Measurements from ENCODE around the gene STEAP1B. TPM values are rescaled to one million over a fixed set of nuclear protein-coding genes. Genes with fewer than 3 reads are reported as not detected.

The STEAP1B gene
- total and polyA plus RNA-seq, 2 donors (not counting 3 experiments of a cell fraction or from before 2014, with no cell fraction given) = 32.2 to 46.1 TPM

GRCh38 chr7:22372863-22373262 lies 127.1 kb downstream of the STEAP1B start:
- ChIA-PET CTCF (interaction anchor here (0.9 to 2.0 kb wide), 2 partner anchors 8 to 10 kb away, joined by 3 to 6 read pairs; no protein-coding TSS in a partner anchor), POLR2A (no interaction called here)
- H3K4me2 ChIP-seq (ENCODE audit: insufficient read depth, low read length) = no peak overlapping the region
- H3K4me1 ChIP-seq (ENCODE audit: control insufficient read depth, extremely low read depth, insufficient read depth, low read length) = no peaks in the 10 kb centered on the region
- no peaks in the 10 kb centered on the region for H3K9me3 ChIP-seq (replicated peaks; ENCODE audit: control insufficient read depth, insufficient read depth, low read length)
- intact Hi-C loops (cut with micrococcal nuclease) (no loop called here), dilution Hi-C loops (cut with MboI; ENCODE audit: extremely low pct_ligation_motif_present, low sequenced_read_pairs) (no loop called here)
- DNase-seq (ENCODE audit: low read depth, low spot score) (no peak), FAIRE-seq (no peak)
- H3K79me2 ChIP-seq (ENCODE audit: control insufficient read depth, insufficient read depth, low read length) = no peaks in the 10 kb centered on the region
- no peaks in the 10 kb centered on the region for H4K20me1 ChIP-seq (replicated peaks; ENCODE audit: control insufficient read depth, extremely low read depth, insufficient read depth, low read length)
- TF ChIP-seq FOS (IDR thresholded peaks at IDR 0.05; ENCODE audit: borderline replicate concordance, insufficient read depth, low read length) (no peak), CTCF (IDR thresholded peaks at IDR 0.05; ENCODE audit: extremely low read depth in 1 of 2, insufficient read depth in 1 of 2, low read depth in 1 of 2, low read length in 2 of 2) (no peak), POLR2A (IDR thresholded peaks at IDR 0.05; ENCODE audit: low read depth, low read length) (no peak), GATA2 (IDR thresholded peaks at IDR 0.05; ENCODE audit: insufficient read depth, insufficient read length, low read depth, low read length) (no peak), MYC (IDR thresholded peaks at IDR 0.05; ENCODE audit: low read depth, low read length) (no peak), EZH2 (IDR thresholded peaks at IDR 0.05; ENCODE audit: borderline replicate concordance, low read depth, low read length, severe bottlenecking) (no peak), JUN (IDR thresholded peaks at IDR 0.05; ENCODE audit: borderline replicate concordance, insufficient read depth, insufficient read length, low read depth) (no peak), POLR2AphosphoS5 (IDR thresholded peaks at IDR 0.05; ENCODE audit: insufficient read depth, low read depth, low read length) (no peak), MAX (IDR thresholded peaks at IDR 0.05; ENCODE audit: insufficient read depth, insufficient read length) (no peak)
- H2AFZ ChIP-seq (ENCODE audit: low read depth, low read length) = no peak overlapping the region
- H3K27me3 ChIP-seq (ENCODE audit: control insufficient read depth in 2 of 2, insufficient read depth in 2 of 2, low read length in 2 of 2) = no peaks in the 10 kb centered on the region
- no TSS peak for BruUV-seq (replicated peaks)
- H3K9me1 ChIP-seq (replicated peaks; ENCODE audit: control insufficient read depth, extremely low read depth, insufficient read depth, low read length) = no peaks in the 10 kb centered on the region
- no peak overlapping the region for H3K9ac ChIP-seq (replicated peaks; ENCODE audit: extremely low read depth, insufficient read depth, low read length)
- H3K27ac ChIP-seq (ENCODE audit: insufficient read depth, low read depth, low read length) = no peak overlapping the region
- no peak overlapping the region for H3K4me3 ChIP-seq (replicated peaks in 1 of 3; ENCODE audit: insufficient read depth in 1 of 3, low read depth in 1 of 3, low read length in 3 of 3)
- no peaks in the 10 kb centered on the region for H3K36me3 ChIP-seq (ENCODE audit: control insufficient read depth in 2 of 2, extremely low read depth in 1 of 2, insufficient read depth in 2 of 2, low read length in 2 of 2)
